Measurements from ENCODE around the gene NAA25. TPM values are rescaled to one million over a fixed set of nuclear protein-coding genes. Genes with fewer than 3 reads are reported as not detected.
A peak's percentile ranks its signal among the peaks of the same experiment; 100 is the strongest.
"Not testable (repeated sequence)": the region's sequence is repeated elsewhere in the genome, so short reads cannot be mapped to it uniquely, and the experiment has no call there.

NAA25 gene
- total RNA-seq, 1 experiment from 2014 or later, result 39.2 TPM

GRCh38 chr12:111994211-111995111, 114.1 kb downstream of the NAA25 start:
- H3K4me3 ChIP-seq (ENCODE audit: low read length), result peak overlapping the region; percentile 50
- DNase-seq, result peak; percentile 85
- H3K27me3 ChIP-seq (ENCODE audit: low read length); H3K36me3 ChIP-seq (ENCODE audit: insufficient read depth, low read length); H3K9me2 ChIP-seq (replicated peaks; ENCODE audit: insufficient read depth, low read length); H4K20me1 ChIP-seq (ENCODE audit: insufficient read depth, low read depth, low read length); H3K9me3 ChIP-seq (ENCODE audit: low read length): not testable (repeated sequence)
- peak overlapping the region; percentile 97 for H3K27ac ChIP-seq (ENCODE audit: low read length)
- H2AFZ ChIP-seq (ENCODE audit: low read length), result 0 out of 2 replicates have a peak overlapping the region, but pooled peaks have one; percentile 37
- H3K4me1 ChIP-seq (ENCODE audit: low read length), result peaks cover 78% of the 10 kb centered on the region
- H3K9ac ChIP-seq (ENCODE audit: low read length), result peak overlapping the region; percentile 72
- H3K79me2 ChIP-seq (ENCODE audit: low read length), result peaks cover 16% of the 10 kb centered on the region
- H3K4me2 ChIP-seq (ENCODE audit: low read depth, low read length, poor library complexity, severe bottlenecking), result peak overlapping the region; percentile 79

DNA sequence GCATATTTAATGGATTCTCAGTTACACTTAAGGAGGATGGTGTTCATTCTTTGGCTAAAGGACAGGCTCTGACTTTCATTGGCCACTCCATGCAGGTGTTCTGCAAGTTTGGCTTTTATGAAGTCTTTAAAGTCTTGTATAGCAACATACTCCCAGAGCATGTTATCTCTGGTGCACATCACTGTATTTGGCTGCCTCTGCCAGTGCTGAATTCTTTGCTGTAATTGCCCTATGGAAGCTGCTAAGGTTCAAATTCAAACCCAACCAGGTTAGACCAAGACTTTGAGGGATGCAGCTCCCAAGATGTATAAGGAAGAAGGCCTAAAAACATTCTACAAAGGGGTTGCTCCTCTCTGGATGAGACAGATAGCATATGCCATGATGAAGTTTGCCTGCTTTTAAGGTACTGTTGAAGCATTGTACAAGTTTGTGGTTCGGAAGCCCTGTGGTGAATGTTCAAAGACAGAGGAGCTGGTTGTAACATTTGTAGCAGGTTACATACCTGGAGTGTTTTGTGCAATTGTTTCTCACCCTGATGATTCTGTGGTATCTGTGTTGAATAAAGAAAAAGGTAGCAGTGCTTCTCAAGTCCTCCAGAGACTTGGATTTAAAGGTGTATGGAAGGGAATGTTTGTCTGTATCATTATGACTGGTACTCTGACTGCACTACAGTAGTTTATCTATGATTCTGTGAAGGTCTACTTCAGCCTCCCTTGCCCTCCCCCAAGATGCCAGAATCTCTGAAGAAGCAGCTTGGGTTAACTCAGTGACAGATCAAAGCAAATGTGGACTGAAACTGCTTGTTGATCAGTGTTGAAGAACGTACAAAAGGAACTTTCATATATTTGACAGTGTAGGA, 115.1 kb downstream of the NAA25 start:
- Histone ChIP-seq H3K4me2 (ENCODE audit: low read depth, low read length, poor library complexity, severe bottlenecking) (peak overlapping the region; percentile 79), H3K36me3 (ENCODE audit: insufficient read depth, low read length) (no peaks in the 10 kb centered on the region; the same call in 1 of the 2 replicates), H3K9me3 (ENCODE audit: low read length) (no peaks in the 10 kb centered on the region), H3K9me2 (replicated peaks; ENCODE audit: insufficient read depth, low read length) (no peaks in the 10 kb centered on the region), H3K27me3 (ENCODE audit: low read length) (no peaks in the 10 kb centered on the region), H4K20me1 (ENCODE audit: insufficient read depth, low read depth, low read length) (no peaks in the 10 kb centered on the region), H3K27ac (ENCODE audit: low read length) (peak overlapping the region; percentile 97), H3K4me1 (ENCODE audit: low read length) (peaks cover 70% of the 10 kb centered on the region), H3K4me3 (ENCODE audit: low read length) (peak overlapping the region; percentile 50), H3K9ac (ENCODE audit: low read length) (peak overlapping the region; percentile 72), H2AFZ (ENCODE audit: low read length) (peak overlapping the region; percentile 26; the same call in 1 of the 2 replicates), H3K79me2 (ENCODE audit: low read length) (peaks cover 16% of the 10 kb centered on the region)
- peak; percentile 68 for DNase-seq

DNA sequence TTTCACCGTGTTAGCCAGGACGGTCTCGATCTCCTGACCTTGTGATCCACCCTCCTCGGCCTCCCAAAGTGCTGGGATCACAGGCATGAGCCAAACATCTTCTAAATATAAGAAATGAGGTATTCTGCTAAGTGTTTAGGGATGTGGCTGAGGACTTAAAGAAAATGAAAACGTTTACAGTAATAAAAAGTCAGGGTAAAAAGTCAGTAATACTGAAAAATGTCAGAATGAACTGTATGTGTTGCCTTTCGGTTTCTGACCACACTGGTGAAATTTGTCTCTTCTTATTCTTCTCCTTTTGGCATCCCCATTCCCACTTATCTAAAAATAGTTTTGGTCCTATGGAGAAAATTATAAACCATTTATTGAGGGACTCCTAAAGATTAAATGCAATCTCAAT, 116.1 kb downstream of the NAA25 start:
- Histone ChIP-seq H3K27ac (ENCODE audit: low read length) (peak overlapping the region; percentile 97), H3K4me1 (ENCODE audit: low read length) (peaks cover 59% of the 10 kb centered on the region), H3K9ac (ENCODE audit: low read length) (peak overlapping the region; percentile 72), H3K79me2 (ENCODE audit: low read length) (peaks cover 15% of the 10 kb centered on the region), H3K4me2 (ENCODE audit: low read depth, low read length, poor library complexity, severe bottlenecking) (peak overlapping the region; percentile 79), H4K20me1 (ENCODE audit: insufficient read depth, low read depth, low read length) (no peaks in the 10 kb centered on the region), H3K36me3 (ENCODE audit: insufficient read depth, low read length) (no peaks in the 10 kb centered on the region; the same call in 1 of the 2 replicates), H2AFZ (ENCODE audit: low read length) (no peak overlapping the region), H3K9me2 (replicated peaks; ENCODE audit: insufficient read depth, low read length) (no peaks in the 10 kb centered on the region), H3K27me3 (ENCODE audit: low read length) (no peaks in the 10 kb centered on the region), H3K9me3 (ENCODE audit: low read length) (no peaks in the 10 kb centered on the region), H3K4me3 (ENCODE audit: low read length) (peak overlapping the region; percentile 50)
- no peak for DNase-seq

GRCh38 chr12:111991946-111992345, 116.6 kb downstream of the NAA25 start:
- Histone ChIP-seq H3K4me3 (ENCODE audit: low read length) (no peak overlapping the region), H3K9ac (ENCODE audit: low read length) (0 out of 2 replicates have a peak overlapping the region, but pooled peaks have one; percentile 22), H2AFZ (ENCODE audit: low read length) (peak overlapping the region; percentile 68; the same call in 1 of the 2 replicates), H4K20me1 (ENCODE audit: insufficient read depth, low read depth, low read length) (no peaks in the 10 kb centered on the region), H3K36me3 (ENCODE audit: insufficient read depth, low read length) (no peaks in the 10 kb centered on the region; the same call in 1 of the 2 replicates), H3K27me3 (ENCODE audit: low read length) (no peaks in the 10 kb centered on the region), H3K9me2 (replicated peaks; ENCODE audit: insufficient read depth, low read length) (no peaks in the 10 kb centered on the region), H3K9me3 (ENCODE audit: low read length) (no peaks in the 10 kb centered on the region), H3K4me1 (ENCODE audit: low read length) (peaks cover 54% of the 10 kb centered on the region), H3K79me2 (ENCODE audit: low read length) (peaks cover 12% of the 10 kb centered on the region), H3K4me2 (ENCODE audit: low read depth, low read length, poor library complexity, severe bottlenecking) (peak overlapping the region; percentile 79), H3K27ac (ENCODE audit: low read length) (peak overlapping the region; percentile 97)
- DNase-seq, result no peak

DNA sequence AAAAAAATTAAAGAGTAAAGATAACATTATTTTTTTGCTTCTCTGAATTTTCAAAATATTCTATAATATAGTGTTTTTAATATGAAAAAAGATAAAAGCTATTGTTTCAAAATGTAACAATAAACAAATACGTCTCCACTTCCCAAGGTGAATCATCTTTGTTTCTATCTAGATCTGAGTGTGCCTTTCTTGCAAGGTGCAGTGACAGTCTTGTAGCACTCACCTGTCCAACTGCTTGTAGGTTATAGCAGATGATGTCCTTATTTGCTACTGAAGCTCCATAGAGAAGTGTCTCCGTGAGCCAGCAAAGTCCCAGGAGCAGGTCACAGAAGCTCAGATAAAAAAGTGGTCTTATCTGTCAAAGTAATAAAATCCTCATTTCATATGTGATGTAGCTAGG, 117.0 kb downstream of the NAA25 start:
- DNase-seq, result no peak
- peaks cover 8% of the 10 kb centered on the region for H3K79me2 ChIP-seq (ENCODE audit: low read length)
- H3K4me1 ChIP-seq (ENCODE audit: low read length), result peaks cover 50% of the 10 kb centered on the region
- H3K27ac ChIP-seq (ENCODE audit: low read length), result peak overlapping the region; percentile 97
- H3K4me3 ChIP-seq (ENCODE audit: low read length), result no peak overlapping the region
- no peaks in the 10 kb centered on the region for H3K9me3 ChIP-seq (ENCODE audit: low read length)
- no peaks in the 10 kb centered on the region for H4K20me1 ChIP-seq (ENCODE audit: insufficient read depth, low read depth, low read length)
- no peaks in the 10 kb centered on the region; the same call in 1 of the 2 replicates for H3K36me3 ChIP-seq (ENCODE audit: insufficient read depth, low read length)
- H3K4me2 ChIP-seq (ENCODE audit: low read depth, low read length, poor library complexity, severe bottlenecking), result no peak overlapping the region
- no peaks in the 10 kb centered on the region for H3K27me3 ChIP-seq (ENCODE audit: low read length)
- H2AFZ ChIP-seq (ENCODE audit: low read length), result peak overlapping the region; percentile 68; the same call in 1 of the 2 replicates
- H3K9ac ChIP-seq (ENCODE audit: low read length), result no peak overlapping the region
- H3K9me2 ChIP-seq (replicated peaks; ENCODE audit: insufficient read depth, low read length), result no peaks in the 10 kb centered on the region

- H3K4me3 ChIP-seq (ENCODE audit: low read length), result no peak overlapping the region
- H3K4me2 ChIP-seq (ENCODE audit: low read depth, low read length, poor library complexity, severe bottlenecking), result no peak overlapping the region
- no peaks in the 10 kb centered on the region for H3K36me3 ChIP-seq (ENCODE audit: insufficient read depth, low read length)
- DNase-seq, result no peak
- no peaks in the 10 kb centered on the region for H3K9me3 ChIP-seq (ENCODE audit: low read length)
- no peaks in the 10 kb centered on the region for H3K9me2 ChIP-seq (replicated peaks; ENCODE audit: insufficient read depth, low read length)
- H3K79me2 ChIP-seq (ENCODE audit: low read length), result peaks cover 24% of the 10 kb centered on the region
- H3K27me3 ChIP-seq (ENCODE audit: low read length), result no peaks in the 10 kb centered on the region
- H4K20me1 ChIP-seq (ENCODE audit: insufficient read depth, low read depth, low read length), result no peaks in the 10 kb centered on the region
- H3K4me1 ChIP-seq (ENCODE audit: low read length), result peaks cover 17% of the 10 kb centered on the region
- H3K9ac ChIP-seq (ENCODE audit: low read length), result no peak overlapping the region
- H2AFZ ChIP-seq (ENCODE audit: low read length), result no peak overlapping the region
- H3K27ac ChIP-seq (ENCODE audit: low read length), result no peak overlapping the region
Measured at GRCh38 chr12:111984820-111985219, 123.8 kb downstream of the NAA25 start.

- Histone ChIP-seq H4K20me1 (ENCODE audit: insufficient read depth, low read depth, low read length) (no peaks in the 10 kb centered on the region), H3K27me3 (ENCODE audit: low read length) (no peaks in the 10 kb centered on the region), H3K4me3 (ENCODE audit: low read length) (no peak overlapping the region), H3K9me2 (replicated peaks; ENCODE audit: insufficient read depth, low read length) (no peaks in the 10 kb centered on the region), H3K36me3 (ENCODE audit: insufficient read depth, low read length) (no peaks in the 10 kb centered on the region), H3K4me2 (ENCODE audit: low read depth, low read length, poor library complexity, severe bottlenecking) (no peak overlapping the region), H2AFZ (ENCODE audit: low read length) (no peak overlapping the region), H3K9me3 (ENCODE audit: low read length) (no peaks in the 10 kb centered on the region), H3K9ac (ENCODE audit: low read length) (no peak overlapping the region), H3K27ac (ENCODE audit: low read length) (no peak overlapping the region), H3K4me1 (ENCODE audit: low read length) (peaks cover 32% of the 10 kb centered on the region), H3K79me2 (ENCODE audit: low read length) (peaks cover 24% of the 10 kb centered on the region)
- no peak for DNase-seq
Measured at GRCh38 chr12:111981987-111982386, 126.6 kb downstream of the NAA25 start.
